HG03460 (cell line): ENCODE results near the gene HFM1.
"Not testable (repeated sequence)": the region's sequence is repeated elsewhere in the genome, so short reads cannot be mapped to it uniquely, and the experiment has no call there.

Experiments
- ATAC-seq: cut with Tn5 transposase; IDR thresholded peaks from one replicate; pipeline ENCODE4 v1.9.1; 2021; ENCODE audit not compliant: unreplicated experiment

Gene HFM1

DNA sequence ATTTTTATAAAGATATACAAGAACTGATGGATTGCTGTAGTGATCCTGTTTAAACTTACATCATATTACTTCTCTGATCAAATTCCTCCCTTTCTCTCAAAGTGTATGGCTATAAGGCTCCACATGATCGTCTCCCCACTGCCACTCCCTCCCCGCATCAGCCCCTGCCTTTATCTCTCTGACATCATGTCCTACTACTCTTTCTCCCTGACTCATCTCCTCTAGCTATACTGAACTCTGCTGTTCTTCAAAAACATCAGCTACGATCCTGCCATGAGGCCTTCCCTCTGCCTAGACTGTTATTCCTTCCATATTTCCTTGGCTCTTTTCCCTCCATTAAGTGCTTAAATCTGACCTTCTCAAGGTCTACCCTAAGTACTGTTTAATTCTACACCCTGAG, 22.8 kb downstream of the HFM1 start:
- ATAC-seq, result no peak

DNA sequence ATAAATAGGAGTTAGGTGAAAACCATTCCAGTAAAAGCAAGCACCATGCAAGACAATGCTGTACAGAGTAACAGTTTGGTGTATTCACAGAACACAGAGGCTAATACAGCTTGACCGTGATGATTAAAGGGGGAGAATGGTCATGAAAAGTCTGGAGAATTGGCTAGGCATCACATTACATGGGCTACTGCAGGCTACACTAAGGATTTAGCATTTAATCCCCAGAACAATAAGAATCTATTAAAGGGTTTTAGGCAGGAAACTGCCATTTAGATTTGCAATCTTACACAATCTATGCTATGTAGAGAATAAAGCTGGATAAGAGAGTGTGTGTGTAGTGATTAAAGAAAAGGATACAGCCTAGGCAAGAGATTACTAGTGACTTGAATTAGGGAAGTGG, 30.6 kb downstream of the HFM1 start:
- ATAC-seq, result no peak

DNA sequence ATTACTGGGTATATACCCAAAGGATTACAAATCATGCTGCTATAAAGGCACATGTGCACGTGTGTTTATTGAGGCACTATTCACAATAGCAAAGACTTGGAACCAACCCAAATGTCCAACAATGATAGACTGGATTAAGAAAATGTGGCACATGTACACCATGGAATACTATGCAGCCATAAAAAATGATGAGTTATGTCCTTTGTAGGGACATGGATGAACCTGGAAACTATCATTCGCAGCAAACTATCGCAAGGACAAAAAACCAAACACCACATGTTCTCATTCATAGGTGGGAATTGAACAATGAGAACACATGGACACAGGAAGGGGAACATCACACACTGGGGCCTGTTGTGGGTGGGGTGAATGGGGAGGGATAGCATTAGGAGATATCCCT, 32.4 kb downstream of the HFM1 start:
- ATAC-seq, result not testable (repeated sequence)

DNA sequence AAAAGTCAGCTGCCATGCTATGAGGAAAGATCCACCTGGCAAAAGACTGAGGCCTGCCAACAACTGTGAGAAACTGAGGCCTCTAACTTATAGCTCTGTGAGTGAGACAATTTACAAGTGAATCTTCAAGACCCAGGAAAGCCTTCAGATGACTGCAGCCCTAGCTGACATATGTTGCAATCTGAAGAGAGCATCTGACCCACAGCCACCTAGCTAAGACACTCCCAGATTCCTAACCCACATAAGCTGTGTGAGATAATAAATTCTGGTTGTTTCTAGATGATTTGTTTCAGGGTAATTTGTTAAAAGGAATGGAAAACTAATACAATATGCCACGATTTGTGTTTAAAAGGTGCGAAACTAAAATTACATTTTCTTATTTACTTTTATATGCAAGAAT, 55.1 kb downstream of the HFM1 start:
- ATAC-seq, result no peak

DNA sequence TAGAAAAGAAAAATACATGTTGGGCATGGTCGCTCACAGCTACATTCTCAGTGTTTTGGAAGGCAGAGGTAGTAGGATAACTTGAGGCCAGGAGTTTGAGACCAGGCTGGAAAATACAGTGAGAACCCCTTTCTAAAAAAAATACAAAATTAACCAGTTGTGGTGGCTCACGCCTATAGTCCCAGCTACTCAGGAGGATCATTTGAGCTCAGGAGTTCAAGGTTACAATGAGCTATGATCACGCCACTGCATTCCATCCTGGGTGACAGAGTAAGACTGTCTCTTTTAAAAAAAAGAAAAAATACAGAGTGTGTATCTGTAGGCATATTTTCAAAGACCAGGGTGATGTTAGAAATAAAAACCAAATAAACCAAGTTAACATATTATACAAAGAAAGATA, 57.8 kb downstream of the HFM1 start:
- no peak for ATAC-seq

DNA sequence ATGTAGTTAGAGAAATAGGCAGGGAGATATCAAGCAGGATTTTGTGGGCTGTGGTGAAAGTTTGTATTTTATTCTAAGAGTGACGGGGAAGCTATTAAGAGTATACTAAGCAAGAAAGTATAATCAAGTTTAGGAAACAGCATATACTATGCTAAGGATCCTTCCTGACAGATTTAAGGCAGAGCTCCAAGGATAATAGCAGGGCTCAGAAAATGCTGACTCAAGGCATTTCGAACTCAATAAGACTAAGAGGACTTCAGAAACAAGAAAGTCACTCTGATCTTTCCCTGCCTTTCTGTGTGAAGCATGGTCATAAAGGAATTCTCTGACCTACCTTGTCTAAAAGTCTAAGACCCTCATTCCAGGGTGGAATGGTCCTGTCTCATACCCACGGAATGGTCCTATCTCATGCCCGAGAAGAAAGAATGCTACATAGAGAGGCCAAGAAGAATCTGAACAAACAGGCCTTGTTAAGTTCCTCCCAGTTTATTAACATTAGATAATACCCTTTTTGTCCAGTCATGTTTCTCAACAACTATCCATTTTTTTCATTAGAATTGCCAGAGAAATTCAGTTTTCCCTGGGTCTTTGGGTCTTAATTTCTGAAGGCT, 59.1 kb downstream of the HFM1 start:
- no peak for ATAC-seq

DNA sequence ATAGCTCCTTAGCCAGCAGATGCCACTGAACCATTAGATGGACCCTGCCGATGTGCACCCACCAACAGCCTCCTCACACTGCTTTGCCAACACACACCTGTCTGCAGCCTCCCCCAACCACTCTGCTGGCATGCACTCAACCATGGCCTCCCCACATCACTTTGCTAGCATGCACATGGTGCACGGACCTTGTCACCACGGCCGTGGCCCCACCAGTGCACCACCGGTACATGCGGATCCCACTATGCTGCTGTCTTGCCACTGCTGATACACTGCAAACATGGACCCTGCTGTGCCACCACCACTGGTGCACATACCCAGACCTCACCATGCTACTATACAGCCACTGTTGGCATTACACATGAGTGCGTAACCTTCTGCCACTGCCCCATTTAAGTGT, 66.1 kb downstream of the HFM1 start:
- ATAC-seq, result no peak

DNA sequence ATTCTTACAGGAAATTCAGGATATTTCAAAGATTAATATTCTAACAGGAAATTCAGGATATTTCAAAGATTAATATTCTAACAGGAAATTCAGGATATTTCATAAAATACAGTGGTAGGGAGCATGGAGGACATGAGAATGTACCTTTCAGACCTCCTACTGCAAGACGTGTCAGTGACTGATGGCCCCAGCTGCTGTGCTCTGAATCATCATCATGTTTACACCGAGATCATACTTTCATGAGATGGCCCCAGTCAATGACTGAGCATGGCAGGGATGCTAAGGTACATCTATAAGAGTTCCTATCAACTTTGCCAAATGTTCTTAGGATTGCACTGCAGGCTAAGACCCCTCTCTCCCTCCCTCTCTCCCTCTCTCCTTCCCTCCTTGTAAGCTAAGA, 69.0 kb downstream of the HFM1 start:
- ATAC-seq, result no peak

DNA sequence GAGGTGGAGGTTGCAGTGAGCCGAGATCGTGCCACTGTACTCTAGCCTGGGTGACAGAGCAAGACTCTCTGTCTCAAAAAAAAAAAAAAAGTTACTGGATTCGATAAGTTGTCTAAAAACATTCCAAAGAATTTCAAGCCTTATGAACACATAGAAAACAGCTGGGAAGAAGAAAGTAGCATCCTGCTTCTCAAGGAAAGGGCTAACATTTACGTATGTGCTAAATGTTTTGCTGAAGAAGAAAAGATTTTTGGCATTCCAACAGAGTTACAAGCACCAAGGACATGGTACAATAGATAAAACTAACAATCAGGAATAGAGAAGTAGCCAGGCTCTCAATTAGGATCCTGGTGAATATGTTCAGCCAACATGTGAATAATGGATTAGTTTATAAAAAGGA, 69.8 kb downstream of the HFM1 start:
- ATAC-seq, result no peak

DNA sequence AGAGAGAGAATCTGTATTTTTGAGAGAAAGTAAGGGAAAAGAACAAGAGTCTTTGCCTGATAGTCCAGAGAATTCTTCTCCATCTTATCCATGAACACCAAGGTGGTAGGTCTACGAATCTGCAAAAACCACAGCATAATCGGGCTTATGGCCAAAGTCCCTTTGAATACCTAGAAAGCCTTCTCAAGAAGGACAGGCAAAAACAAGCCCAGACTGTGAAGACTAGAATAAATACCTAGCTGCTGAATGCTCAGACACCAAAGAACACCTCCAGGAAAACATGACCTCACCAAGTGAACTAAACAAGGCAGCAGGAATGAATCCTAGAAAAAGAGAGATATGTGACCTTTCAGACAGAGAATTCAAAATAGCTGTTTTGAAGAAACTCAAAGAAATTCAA, 79.2 kb downstream of the HFM1 start:
- ATAC-seq, result no peak

DNA sequence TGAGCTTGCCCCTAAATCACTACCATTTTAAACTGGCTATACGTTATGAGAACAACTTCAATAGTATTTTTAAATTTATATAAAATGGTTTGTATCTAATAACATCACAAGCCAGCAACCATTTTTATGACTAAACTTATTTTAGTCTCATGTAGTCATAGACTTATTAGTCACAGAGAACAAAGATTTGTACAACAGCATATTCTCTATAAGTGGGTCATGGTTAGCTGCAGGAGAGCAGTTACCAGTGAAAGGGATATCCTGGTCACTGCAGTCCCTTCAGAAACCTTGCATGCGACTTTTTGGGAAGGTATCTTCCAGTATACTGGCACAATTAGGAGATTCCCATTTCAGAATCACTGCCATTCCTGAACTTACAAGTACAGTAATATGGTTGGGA, 90.0 kb downstream of the HFM1 start:
- ATAC-seq, result no peak

DNA sequence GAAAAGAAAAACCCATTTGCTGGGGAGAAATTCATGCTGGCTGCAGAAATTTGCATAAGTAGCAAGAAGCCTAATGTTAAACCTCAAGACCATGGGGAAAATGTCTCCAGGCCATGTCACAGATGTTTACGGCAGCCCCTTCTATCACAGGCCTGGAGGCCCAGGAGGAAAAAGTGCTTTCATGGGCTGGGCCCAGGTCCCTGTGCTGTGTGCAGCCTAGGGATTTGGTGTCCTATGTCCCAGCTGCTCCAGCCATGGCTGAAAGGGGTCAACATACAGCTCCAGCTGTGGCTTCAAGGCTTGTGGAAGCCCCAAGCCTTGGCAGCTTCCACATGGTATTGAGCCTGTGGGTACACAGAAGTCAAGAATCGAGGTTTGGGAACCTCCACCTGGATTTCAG, 93.0 kb downstream of the HFM1 start:
- no peak for ATAC-seq

DNA sequence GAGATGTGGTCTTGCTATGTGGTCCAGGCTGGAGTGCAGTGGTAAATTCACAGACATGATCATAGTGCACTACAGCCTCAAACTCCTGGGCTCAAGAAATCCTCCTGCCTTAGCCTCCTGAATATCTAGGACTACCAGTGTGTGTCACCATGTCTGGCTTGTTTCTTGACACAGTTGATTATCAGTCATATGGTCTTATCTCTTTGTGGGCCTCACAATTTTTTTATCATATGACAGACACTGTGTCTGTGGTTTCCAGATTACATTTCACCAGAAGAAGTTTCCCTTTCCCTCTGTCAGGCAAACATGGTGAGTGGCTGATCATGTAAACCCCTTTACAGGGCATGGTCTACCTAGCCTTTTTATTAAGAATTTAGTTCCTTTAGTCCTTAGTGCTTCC, 96.1 kb downstream of the HFM1 start:
- ATAC-seq, result no peak

DNA sequence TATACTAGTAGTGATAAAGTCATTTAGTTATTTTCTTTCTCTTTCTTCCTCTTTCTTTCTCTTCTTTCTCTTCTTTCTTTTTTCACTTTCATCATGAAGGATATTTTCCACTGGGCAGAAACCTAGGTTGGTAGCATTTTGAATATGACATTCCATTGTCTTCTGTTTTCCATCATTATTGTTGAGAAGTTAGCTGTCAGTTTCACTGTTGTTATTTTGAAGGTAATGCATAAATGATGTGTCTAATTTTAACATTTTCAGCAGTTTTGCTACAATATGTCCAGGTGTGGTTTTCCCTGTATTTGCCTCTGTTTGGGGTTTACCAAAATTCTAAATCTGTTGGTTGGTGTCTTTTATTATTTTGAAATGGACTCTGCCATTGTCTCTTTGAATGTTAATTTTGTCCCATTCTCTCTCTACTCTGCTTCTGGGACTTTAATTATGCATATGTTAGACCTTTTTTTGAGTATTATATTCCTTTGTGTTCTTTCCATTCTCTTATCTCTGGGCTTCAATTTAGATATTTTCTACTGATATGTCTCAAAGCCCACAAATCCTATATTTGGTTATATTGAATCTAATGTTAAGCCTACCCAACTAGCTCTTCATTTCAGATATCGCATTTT, 96.7 kb downstream of the HFM1 start:
- no peak for ATAC-seq

DNA sequence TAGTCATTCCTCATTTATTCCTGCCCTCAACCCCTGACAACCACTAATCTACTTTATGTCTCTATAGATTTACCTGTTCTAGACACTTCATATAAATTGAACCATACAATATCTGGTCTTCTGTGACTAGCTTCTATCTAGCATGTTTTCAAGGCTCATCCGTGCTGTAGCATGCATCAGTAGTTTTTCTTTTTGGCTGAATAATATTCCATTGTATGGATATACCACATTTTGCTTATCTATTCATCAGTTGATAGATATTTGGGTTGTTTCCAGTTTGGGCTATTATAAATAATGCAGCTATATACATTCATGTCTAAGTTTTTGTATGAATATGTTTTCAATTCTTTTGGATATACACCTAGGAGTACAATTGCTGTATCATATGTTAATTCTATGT, 101.5 kb downstream of the HFM1 start:
- ATAC-seq, result no peak

DNA sequence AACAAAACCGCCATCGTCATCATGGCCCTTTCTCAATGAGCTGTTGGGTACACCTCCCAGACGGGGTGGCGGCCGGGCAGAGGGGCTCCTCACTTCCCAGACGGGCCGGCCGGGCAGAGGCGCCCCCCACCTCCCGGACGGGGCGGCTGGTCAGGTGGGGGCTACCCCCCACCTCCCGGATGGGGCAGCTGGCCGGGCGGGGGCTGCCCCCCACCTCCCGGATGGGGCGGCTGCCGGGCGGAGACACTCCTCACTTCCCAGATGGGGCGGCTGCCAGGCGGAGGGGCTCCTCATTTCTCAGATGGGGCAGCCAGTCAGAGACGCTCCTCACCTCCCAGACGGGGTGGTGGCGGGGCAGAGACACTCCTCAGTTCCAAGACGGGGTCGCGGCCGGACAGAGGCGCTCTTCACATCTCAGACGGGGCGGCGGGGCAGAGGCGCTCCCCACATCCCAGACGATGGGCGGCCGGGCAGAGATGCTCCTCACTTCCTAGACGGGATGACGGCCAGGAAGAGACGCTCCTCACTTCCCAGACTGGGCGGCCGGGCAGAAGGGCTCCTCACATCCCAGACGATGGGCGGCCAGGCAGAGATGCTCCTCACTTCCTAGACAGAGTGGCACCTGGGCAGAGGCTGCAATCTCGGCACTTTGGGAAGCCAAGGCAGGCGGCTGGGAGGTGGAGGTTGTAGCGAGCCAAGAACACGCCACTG, 115.6 kb downstream of the HFM1 start:
- not testable (repeated sequence) for ATAC-seq

DNA sequence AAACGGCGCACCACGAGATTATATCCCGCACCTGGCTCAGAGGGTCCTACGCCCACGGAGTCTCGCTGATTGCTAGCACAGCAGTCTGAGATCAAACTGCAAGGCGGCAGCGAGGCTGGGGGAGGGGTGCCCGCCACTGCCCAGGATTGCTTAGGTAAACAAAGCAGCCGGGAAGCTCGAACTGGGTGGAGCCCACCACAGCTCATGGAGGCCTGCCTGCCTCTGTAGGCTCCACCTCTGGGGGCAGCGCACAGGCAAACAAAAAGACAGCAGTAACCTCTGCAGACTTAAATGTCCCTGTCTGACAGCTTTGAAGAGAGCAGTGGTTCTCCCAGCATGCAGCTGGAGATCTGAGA, 117.7 kb downstream of the HFM1 start:
- ATAC-seq, result not testable (repeated sequence)

DNA sequence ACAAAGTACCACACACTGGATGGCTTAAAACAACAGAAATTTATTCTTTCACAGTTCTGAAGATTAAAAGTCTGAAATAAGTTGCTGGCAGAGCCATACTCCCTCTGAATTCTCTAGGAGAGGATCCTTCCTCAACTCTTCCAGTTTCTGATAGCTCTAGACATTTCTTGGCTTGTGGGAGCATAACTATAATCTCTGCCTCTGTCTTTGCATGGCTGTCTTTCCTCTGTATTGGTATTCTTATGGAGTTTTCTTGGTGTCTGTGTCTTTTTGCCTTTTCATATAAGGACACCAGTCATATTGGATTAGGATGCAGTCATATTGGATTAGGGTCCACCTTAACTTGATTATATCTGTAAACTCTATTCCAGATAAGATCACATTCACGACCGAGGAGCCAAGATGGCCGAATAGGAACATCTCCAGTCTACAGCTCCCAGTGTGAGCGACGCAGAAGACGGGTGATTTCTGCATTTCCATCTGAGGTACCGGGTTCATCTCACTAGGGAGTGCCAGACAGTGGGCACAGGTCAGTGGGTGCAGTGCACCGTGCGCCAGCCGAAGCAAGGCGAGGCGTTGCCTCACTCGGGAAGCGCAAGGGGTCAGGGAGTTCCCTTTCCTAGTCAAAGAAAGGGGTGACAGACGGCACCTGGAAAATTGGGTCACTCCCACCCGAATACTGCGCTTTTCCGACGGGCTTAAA, 118.2 kb downstream of the HFM1 start:
- not testable (repeated sequence) for ATAC-seq

DNA sequence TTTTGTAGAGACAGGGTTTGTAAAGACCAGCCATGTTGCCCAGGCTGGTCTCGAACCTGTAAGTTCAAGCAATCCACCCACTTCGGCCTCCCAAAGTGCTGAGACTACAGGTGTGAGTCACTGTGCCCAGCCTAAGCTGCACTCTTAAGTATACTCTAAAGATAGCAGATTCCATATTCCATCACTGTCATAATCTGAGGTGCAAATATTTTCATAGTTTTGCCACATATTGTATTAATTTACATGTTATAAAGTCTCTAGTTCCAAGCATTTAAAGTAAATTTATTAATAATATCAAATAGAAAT, 121.3 kb downstream of the HFM1 start:
- no peak for ATAC-seq

DNA sequence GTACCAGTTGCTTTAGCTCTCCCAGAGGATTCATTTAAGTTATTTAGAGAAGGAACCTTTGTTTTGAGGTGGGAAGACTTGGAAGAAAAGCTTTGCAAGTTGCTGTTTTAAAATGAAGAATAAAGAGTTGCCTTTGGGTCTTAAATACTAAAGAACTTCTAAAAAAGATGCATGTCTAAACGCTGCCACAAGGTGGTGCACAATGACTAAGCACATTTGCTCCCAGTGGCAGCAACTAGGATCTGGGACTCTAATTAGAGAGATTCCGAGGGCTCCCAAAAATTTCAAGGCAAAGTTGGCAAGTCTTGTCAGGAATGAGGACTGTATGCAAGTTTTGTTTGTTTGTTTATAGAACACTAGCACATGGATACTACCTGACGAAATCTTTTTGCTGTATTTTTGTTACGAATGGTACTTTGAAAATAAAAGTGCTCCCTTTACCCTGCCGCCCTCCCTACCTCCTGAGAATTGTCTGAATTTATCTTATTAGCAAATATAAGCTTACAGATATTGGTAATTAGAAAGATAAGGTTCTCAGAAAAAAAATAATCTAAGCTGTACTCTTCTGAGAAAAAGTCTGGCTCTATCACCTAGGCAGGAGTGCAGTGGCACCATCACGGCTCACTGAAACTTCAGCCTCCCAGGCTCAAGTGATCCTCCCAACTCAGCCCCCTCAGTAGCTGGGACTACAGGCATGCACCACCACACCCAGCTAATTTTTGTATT, 121.8 kb downstream of the HFM1 start:
- ATAC-seq, result peak; percentile 69

DNA sequence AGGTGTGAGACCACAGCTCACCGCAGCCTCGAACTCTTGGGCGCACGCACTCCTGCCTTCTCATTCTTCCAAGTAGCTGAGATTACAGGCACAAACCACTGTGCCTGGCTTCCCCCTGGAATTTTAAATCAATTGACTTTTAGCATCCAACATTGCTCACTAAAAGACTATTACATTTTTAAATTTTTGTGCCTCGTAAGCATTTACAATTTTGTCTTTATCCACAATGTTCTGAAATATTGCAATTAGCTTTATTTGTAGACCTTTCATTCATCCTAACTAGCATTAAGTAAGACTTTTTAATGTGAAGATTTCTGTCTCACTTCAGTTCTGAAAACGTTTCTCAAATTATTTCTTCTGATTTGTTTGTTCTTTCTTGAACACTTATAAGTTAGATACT, 122.9 kb downstream of the HFM1 start:
- no peak for ATAC-seq

DNA sequence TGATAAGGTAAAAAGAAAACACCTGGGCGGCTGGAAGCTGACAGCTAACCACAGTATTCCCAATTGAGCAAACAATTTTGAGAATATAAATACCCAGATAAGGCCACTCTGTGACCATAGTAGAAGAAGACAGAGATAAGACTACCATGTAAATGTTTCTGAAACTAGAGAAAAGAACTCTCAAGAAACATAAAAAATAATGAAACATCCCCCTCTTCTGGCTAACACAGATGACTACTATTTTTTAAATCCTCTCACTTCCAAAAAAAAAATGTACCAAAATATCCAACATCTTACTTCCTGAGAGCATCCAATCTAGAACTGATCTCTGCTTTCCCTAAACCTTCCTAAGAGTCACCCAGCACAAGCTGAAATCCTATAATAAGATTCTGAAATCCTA, 125.9 kb downstream of the HFM1 start:
- ATAC-seq, result no peak
